Astrocyte of the hippocampus (primary cell): Measurements from ENCODE around the gene ELF4.
A peak's percentile ranks its signal among the peaks of the same experiment; 100 is the strongest.

Source experiments
- DNase-seq: peaks from one replicate; pipeline ENCODE4 v3.0.0; 2011; ENCODE audit warnings: low read depth, low spot score

The ELF4 gene

GRCh38 chrX:130084631-130085237, 25.6 kb downstream of the ELF4 start:
- no peak for DNase-seq

GRCh38 chrX:130083656-130084382, 26.5 kb downstream of the ELF4 start:
- DNase-seq: no peak

GRCh38 chrX:130083107-130083490, 27.2 kb downstream of the ELF4 start:
- no peak for DNase-seq

- no peak for DNase-seq
These were observed 27.8 kb downstream of the ELF4 start for GRCh38 chrX:130082244-130083106.

- no peak for DNase-seq
These were observed 28.8 kb downstream of the ELF4 start for GRCh38 chrX:130081421-130082045.

- no peak for DNase-seq
These were observed 29.4 kb downstream of the ELF4 start for GRCh38 chrX:130080791-130081367.

- DNase-seq: peak; percentile 73
These were observed 30.4 kb downstream of the ELF4 start for GRCh38 chrX:130079824-130080406.

GRCh38 chrX:130075777-130076176, 34.5 kb downstream of the ELF4 start:
- DNase-seq: no peak

- DNase-seq: no peak
These were observed 38.0 kb downstream of the ELF4 start for GRCh38 chrX:130072345-130072740.

- no peak for DNase-seq
These were observed 38.5 kb downstream of the ELF4 start for GRCh38 chrX:130071611-130072344.

- DNase-seq: no peak
These were observed 43.2 kb downstream of the ELF4 start for GRCh38 chrX:130066975-130067615.

GRCh38 chrX:130060122-130061069, 49.9 kb downstream of the ELF4 start:
- DNase-seq: peak; percentile 85

- no peak for DNase-seq
These were observed 51.6 kb downstream of the ELF4 start for GRCh38 chrX:130058652-130059051.

GRCh38 chrX:130057209-130057608, 53.1 kb downstream of the ELF4 start:
- DNase-seq: no peak

GRCh38 chrX:130055899-130056298, 54.4 kb downstream of the ELF4 start:
- DNase-seq: no peak

GRCh38 chrX:130055103-130055502, 55.2 kb downstream of the ELF4 start:
- DNase-seq: peak; percentile 74

GRCh38 chrX:130053236-130053635, 57.1 kb downstream of the ELF4 start:
- DNase-seq: no peak

- no peak for DNase-seq
These were observed 59.0 kb downstream of the ELF4 start for GRCh38 chrX:130051176-130051845.
